Central memory CD8-positive, alpha-beta T cell (primary cell): Measurements from ENCODE around the gene ABCD3.
"Not testable (repeated sequence)": the region's sequence is repeated elsewhere in the genome, so short reads cannot be mapped to it uniquely, and the experiment has no call there.

Experiments used
- ATAC-seq: fragments of 150-1000 bp; cut with Tn5 transposase; replicated peaks from 2 replicates; pipeline ENCODE4 v1.10.0; 2022; ENCODE audit warnings: mild to moderate bottlenecking, moderate FRiP score, moderate number of reproducible peaks; ENCODE audit not compliant: poor library complexity, severe bottlenecking; ENCODE audit errors: extremely low read depth
- DNase-seq, 2 donors: peaks; one replicate each; pipeline ENCODE4 v3.0.0; 2021; ENCODE audit warnings: low spot score in 2 of 2
- H3K27ac Mint-ChIP-seq: one replicate; pipeline ENCODE4 v1.8.0; 2022; ENCODE audit warnings: low read depth, mild to moderate bottlenecking, moderate library complexity, mixed read lengths
- H3K27me3 Mint-ChIP-seq: one replicate; pipeline ENCODE4 v1.8.0; 2022; ENCODE audit warnings: mixed read lengths
- H3K36me3 Mint-ChIP-seq: one replicate; pipeline ENCODE4 v1.8.0; 2022; ENCODE audit warnings: mild to moderate bottlenecking, moderate library complexity, mixed read lengths; ENCODE audit not compliant: insufficient read depth
- H3K4me1 Mint-ChIP-seq: one replicate; pipeline ENCODE4 v1.8.0; 2022; ENCODE audit warnings: mixed read lengths
- H3K4me3 Mint-ChIP-seq: one replicate; pipeline ENCODE4 v1.8.0; 2022; ENCODE audit warnings: mild to moderate bottlenecking, moderate library complexity, mixed read lengths
- H3K9me3 Mint-ChIP-seq: one replicate; pipeline ENCODE4 v1.8.0; 2022; ENCODE audit warnings: mixed read lengths

ABCD3 gene

GRCh38 chr1:94422115-94422820 is 4.1 kb downstream of the ABCD3 start:
- H3K27me3 Mint-ChIP-seq: no peaks in the 10 kb centered on the region
- DNase-seq: no peak
- ATAC-seq: no peak
- no peak overlapping the region for H3K27ac Mint-ChIP-seq
- no peaks in the 10 kb centered on the region for H3K9me3 Mint-ChIP-seq
- H3K4me1 Mint-ChIP-seq: peaks cover 61% of the 10 kb centered on the region
- no peak overlapping the region for H3K4me3 Mint-ChIP-seq
- H3K36me3 Mint-ChIP-seq: no peaks in the 10 kb centered on the region

GRCh38 chr1:94425821-94426484 is 7.8 kb downstream of the ABCD3 start:
- ATAC-seq (no peak), DNase-seq (no peak)
- H3K9me3 Mint-ChIP-seq: no peaks in the 10 kb centered on the region
- no peak overlapping the region for H3K27ac Mint-ChIP-seq
- H3K36me3 Mint-ChIP-seq: no peaks in the 10 kb centered on the region
- no peaks in the 10 kb centered on the region for H3K27me3 Mint-ChIP-seq
- no peak overlapping the region for H3K4me3 Mint-ChIP-seq
- H3K4me1 Mint-ChIP-seq: peaks cover 60% of the 10 kb centered on the region

DNA sequence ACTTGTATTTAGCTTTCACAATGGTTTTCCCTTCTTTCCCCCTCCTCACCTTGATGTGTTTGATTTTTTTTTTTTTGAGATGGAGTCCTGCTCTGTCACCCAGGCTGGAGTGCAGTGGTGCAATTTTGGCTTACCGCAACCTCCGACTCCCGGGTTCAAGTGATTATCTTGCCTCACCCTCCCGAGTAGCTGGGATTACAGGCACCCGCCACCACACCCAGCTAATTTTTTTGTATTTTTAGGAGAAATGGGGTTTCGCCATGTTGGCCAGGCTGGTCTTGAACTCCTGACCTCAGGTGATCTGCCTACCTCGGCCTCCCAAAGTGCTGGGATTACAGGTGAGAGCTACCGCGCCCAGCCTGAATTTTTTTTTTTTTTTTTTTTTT is 8.3 kb downstream of the ABCD3 start:
- not testable (repeated sequence) for DNase-seq, H3K4me3 Mint-ChIP-seq, H3K27me3 Mint-ChIP-seq, H3K9me3 Mint-ChIP-seq, H3K27ac Mint-ChIP-seq, ATAC-seq, H3K36me3 Mint-ChIP-seq
- H3K4me1 Mint-ChIP-seq: peaks cover 56% of the 10 kb centered on the region

- H3K36me3 Mint-ChIP-seq: no peaks in the 10 kb centered on the region
- no peaks in the 10 kb centered on the region for H3K9me3 Mint-ChIP-seq
- no peak overlapping the region for H3K27ac Mint-ChIP-seq
- H3K27me3 Mint-ChIP-seq: no peaks in the 10 kb centered on the region
- ATAC-seq (no peak), DNase-seq (no peak)
- H3K4me1 Mint-ChIP-seq: peaks cover 37% of the 10 kb centered on the region
- H3K4me3 Mint-ChIP-seq: no peak overlapping the region
Measured at GRCh38 chr1:94428441-94428840, 10.3 kb downstream of the ABCD3 start.

DNA sequence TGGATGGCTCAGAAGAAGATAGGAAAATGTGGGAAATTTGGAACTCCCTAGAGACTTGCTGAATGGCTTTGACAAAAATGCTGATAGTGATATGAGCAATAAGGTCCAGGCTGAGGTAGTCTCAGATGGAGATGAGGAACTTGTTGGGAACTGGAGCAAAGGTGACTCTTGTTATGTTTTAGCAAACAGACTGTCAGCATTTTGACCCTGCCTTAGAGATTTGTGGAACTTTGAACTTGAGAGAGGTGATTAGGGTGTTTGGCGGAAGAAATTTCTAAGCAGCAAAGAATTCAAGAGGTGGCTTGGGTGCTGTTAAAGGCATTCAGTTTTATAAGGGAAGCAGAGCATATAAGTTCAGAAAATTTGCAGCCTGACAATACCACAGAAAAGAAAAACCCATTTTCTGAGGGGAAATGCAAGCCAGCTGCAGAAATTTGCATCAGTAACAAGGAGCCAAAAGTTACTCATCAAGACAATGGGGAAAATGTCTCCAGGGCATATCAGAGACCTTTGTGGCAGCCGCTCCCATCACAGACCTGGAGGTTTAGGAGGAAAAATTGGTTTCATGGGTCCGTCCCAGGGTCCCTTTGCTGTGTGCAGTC is 10.8 kb downstream of the ABCD3 start:
- H3K9me3 Mint-ChIP-seq, H3K36me3 Mint-ChIP-seq, ATAC-seq, H3K4me3 Mint-ChIP-seq, DNase-seq, H3K27me3 Mint-ChIP-seq, H3K27ac Mint-ChIP-seq: not testable (repeated sequence)
- peaks cover 36% of the 10 kb centered on the region for H3K4me1 Mint-ChIP-seq

DNA sequence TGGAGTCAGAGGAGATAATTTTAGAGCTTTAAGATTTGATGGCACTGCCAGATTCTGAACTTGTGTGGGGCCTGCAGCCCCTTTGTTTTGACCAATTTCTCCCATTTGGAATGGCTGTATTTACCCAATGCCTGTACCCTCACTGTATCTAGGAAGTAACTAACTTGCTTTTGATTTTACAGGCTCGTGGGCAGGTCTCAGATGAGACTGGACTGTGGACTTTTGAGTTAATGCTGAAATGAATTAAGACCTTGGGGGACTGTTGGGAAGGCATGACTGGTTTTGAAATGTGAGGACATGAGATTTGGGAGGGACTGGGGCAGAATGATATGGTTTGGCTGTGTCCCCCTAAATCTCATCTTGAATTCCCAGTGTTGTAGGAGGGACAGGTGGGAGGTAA is 11.9 kb downstream of the ABCD3 start:
- not testable (repeated sequence) for H3K36me3 Mint-ChIP-seq, DNase-seq, H3K27ac Mint-ChIP-seq, ATAC-seq, H3K27me3 Mint-ChIP-seq, H3K4me3 Mint-ChIP-seq, H3K9me3 Mint-ChIP-seq
- peaks cover 43% of the 10 kb centered on the region for H3K4me1 Mint-ChIP-seq

DNA sequence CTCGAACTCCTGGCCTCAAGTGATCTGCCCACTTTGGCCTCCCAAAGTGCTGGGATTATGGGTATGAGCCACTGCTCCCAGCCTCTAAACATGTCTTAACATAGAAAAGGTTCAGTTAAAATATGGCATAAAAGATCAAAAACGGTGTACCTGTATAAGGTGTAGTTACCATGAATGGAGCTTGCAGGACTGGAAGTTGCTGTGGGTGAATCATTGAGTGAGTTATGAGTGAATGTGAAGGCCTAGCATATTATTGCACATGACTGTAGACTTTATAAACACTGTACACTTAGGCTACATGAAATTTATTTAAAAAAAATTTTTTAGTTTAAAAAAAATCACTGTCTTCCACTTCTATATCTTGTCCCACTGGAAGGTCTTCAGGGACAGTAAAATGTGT is 15.7 kb downstream of the ABCD3 start:
- no peaks in the 10 kb centered on the region for H3K27me3 Mint-ChIP-seq
- DNase-seq: no peak
- no peak overlapping the region for H3K27ac Mint-ChIP-seq
- H3K36me3 Mint-ChIP-seq: no peaks in the 10 kb centered on the region
- H3K4me1 Mint-ChIP-seq: peaks cover 40% of the 10 kb centered on the region
- H3K4me3 Mint-ChIP-seq: no peak overlapping the region
- no peaks in the 10 kb centered on the region for H3K9me3 Mint-ChIP-seq
- ATAC-seq: no peak

GRCh38 chr1:94434365-94435045 is 16.3 kb downstream of the ABCD3 start:
- H3K4me3 Mint-ChIP-seq: no peak overlapping the region
- no peak overlapping the region for H3K27ac Mint-ChIP-seq
- peaks cover 40% of the 10 kb centered on the region for H3K4me1 Mint-ChIP-seq
- ATAC-seq (no peak), DNase-seq (no peak)
- H3K9me3 Mint-ChIP-seq: no peaks in the 10 kb centered on the region
- H3K27me3 Mint-ChIP-seq: no peaks in the 10 kb centered on the region
- no peaks in the 10 kb centered on the region for H3K36me3 Mint-ChIP-seq

GRCh38 chr1:94438692-94439276 is 20.6 kb downstream of the ABCD3 start:
- Mint-ChIP-seq H3K4me1 (peaks cover 42% of the 10 kb centered on the region), H3K27me3 (no peaks in the 10 kb centered on the region), H3K4me3 (no peak overlapping the region), H3K9me3 (peaks cover 14% of the 10 kb centered on the region), H3K36me3 (no peaks in the 10 kb centered on the region), H3K27ac (no peak overlapping the region)
- DNase-seq: no peak
- no peak for ATAC-seq

DNA sequence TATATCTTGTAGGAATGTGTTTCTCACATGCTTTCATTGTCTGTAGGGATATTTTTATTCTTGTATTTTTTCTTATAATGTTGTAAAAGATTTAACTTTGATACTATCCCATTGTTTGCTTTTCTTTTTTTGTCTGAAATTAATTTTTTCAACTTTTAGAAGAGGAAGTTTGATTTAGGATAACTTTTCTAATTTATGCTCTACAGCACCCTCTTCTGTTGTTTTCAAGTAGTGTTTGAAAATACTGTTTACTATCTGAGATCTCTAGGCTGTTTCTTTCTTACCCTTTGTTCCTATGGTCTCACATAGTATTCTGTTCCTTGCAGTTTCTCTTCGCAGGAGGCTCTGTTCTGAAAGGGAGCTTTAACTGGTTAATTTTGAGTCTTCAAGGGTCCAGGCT is 21.9 kb downstream of the ABCD3 start:
- DNase-seq (no peak), ATAC-seq (no peak)
- H3K36me3 Mint-ChIP-seq: no peaks in the 10 kb centered on the region
- no peak overlapping the region for H3K4me3 Mint-ChIP-seq
- no peaks in the 10 kb centered on the region for H3K27me3 Mint-ChIP-seq
- H3K9me3 Mint-ChIP-seq: peaks cover 16% of the 10 kb centered on the region
- no peak overlapping the region for H3K27ac Mint-ChIP-seq
- H3K4me1 Mint-ChIP-seq: peaks cover 36% of the 10 kb centered on the region

GRCh38 chr1:94443067-94443466 is 24.9 kb downstream of the ABCD3 start:
- peaks cover 18% of the 10 kb centered on the region for H3K9me3 Mint-ChIP-seq
- not testable (repeated sequence) for H3K36me3 Mint-ChIP-seq, H3K27ac Mint-ChIP-seq, ATAC-seq, H3K4me3 Mint-ChIP-seq, H3K27me3 Mint-ChIP-seq, DNase-seq
- H3K4me1 Mint-ChIP-seq: peaks cover 17% of the 10 kb centered on the region

DNA sequence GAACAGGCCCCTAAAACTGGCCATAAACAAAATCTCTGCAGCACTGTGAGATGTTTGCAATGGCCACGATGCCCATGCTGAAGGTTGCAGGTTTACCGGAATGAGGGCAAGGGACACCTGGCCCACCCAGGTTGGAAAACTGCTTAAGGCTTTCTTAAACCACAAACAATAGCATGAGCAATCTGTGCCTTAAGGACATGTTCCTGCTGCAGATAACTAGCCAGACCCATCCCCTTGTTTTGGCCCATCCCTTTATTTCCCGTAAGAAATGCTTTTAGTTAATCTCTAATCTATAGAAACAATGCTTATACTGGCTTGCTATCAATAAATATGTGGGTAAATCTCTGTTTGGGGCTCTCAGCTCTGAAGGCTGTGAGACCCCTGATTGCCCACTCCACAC is 26.6 kb downstream of the ABCD3 start:
- not testable (repeated sequence) for H3K36me3 Mint-ChIP-seq, H3K4me3 Mint-ChIP-seq, H3K27me3 Mint-ChIP-seq, ATAC-seq, H3K27ac Mint-ChIP-seq, DNase-seq
- Mint-ChIP-seq H3K4me1 (peaks cover 13% of the 10 kb centered on the region), H3K9me3 (peaks cover 32% of the 10 kb centered on the region)
